Keratinocyte (primary cell): ENCODE data around the gene DIP2C. TPM values are rescaled to one million over a fixed set of nuclear protein-coding genes. Genes with fewer than 3 reads are reported as not detected.

Experiments
- DNase-seq: peaks from one replicate; pipeline ENCODE4 v3.0.0-alpha.2; 2011; ENCODE audit warnings: low read depth, missing footprints, low spot score
- FAIRE-seq: peaks from 2 replicates; lab custom pipeline; 2011; peaks lifted over from hg19 to GRCh38; lab: Jason Lieb, UNC
- H2AFZ ChIP-seq: 2 replicates; pipeline ENCODE4 v1.6.0; 2012; ENCODE audit warnings: low read length, control low read depth, inconsistent platforms; ENCODE audit not compliant: control insufficient read depth
- H3K27ac ChIP-seq: 2 replicates; pipeline ENCODE4 v1.5.1; 2011; ENCODE audit warnings: low read length; ENCODE audit not compliant: control insufficient read depth, insufficient read depth
- H3K27me3 ChIP-seq: 3 replicates; pipeline ENCODE4 v1.6.0; 2011; ENCODE audit warnings: low read length; ENCODE audit not compliant: control insufficient read depth, insufficient read depth; ENCODE audit errors: extremely low read depth
- H3K36me3 ChIP-seq, 2 experiments: 2 replicates in 1 of 2; 3 replicates in 1 of 2; pipeline ENCODE4 v1.5.1; 2011; ENCODE audit warnings: low read length in 2 of 2, mild to moderate bottlenecking in 1 of 2; ENCODE audit not compliant: control insufficient read depth in 2 of 2, insufficient read depth in 2 of 2; ENCODE audit errors: extremely low read depth in 1 of 2
- H3K4me1 ChIP-seq: 3 replicates; pipeline ENCODE4 v1.5.1; 2011; ENCODE audit warnings: low read length; ENCODE audit not compliant: control insufficient read depth, insufficient read depth; ENCODE audit errors: extremely low read depth
- H3K4me2 ChIP-seq: 3 replicates; pipeline ENCODE4 v1.6.0; 2011; ENCODE audit warnings: low read depth, low read length; ENCODE audit not compliant: control insufficient read depth, insufficient read depth; ENCODE audit errors: extremely low read depth
- H3K4me3 ChIP-seq, 3 experiments: fragments of 200-600 bp in 1 of 3; sonication (generic) in 1 of 3; 2 replicates in 2 of 3; 3 replicates in 1 of 3; pipeline ENCODE4 v1.5.1; 2011 to 2016; ENCODE audit warnings: low read length in 3 of 3, mild to moderate bottlenecking in 3 of 3, control low read depth in 2 of 3, inconsistent platforms in 1 of 3, low read depth in 1 of 3, mixed read lengths in 1 of 3, mixed run types in 1 of 3, moderate library complexity in 1 of 3; ENCODE audit not compliant: control insufficient read depth in 2 of 3, insufficient read depth in 2 of 3; ENCODE audit errors: extremely low read depth in 1 of 3
- H3K79me2 ChIP-seq: 2 replicates; pipeline ENCODE4 v1.6.0; 2012; ENCODE audit warnings: low read length; ENCODE audit not compliant: control insufficient read depth, insufficient read depth
- H3K9ac ChIP-seq: 3 replicates; pipeline ENCODE4 v1.6.0; 2011; ENCODE audit warnings: low read length; ENCODE audit not compliant: control insufficient read depth, insufficient read depth; ENCODE audit errors: extremely low read depth
- H3K9me1 ChIP-seq: 3 replicates; pipeline ENCODE4 v1.6.0; 2011; ENCODE audit warnings: low read length; ENCODE audit not compliant: control insufficient read depth, insufficient read depth; ENCODE audit errors: extremely low read depth
- H3K9me3 ChIP-seq: 2 replicates; pipeline ENCODE4 v1.5.1; 2012; ENCODE audit warnings: low read depth, low read length; ENCODE audit not compliant: control insufficient read depth
- H4K20me1 ChIP-seq: 3 replicates; pipeline ENCODE4 v1.6.0; 2011; ENCODE audit warnings: low read length; ENCODE audit not compliant: control insufficient read depth, insufficient read depth; ENCODE audit errors: extremely low read depth
- CTCF ChIP-seq, 3 experiments: IDR thresholded peaks in 1 of 3; conservative IDR thresholded peaks in 1 of 3; optimal IDR thresholded peaks in 1 of 3; 2 replicates in 2 of 3; 3 replicates in 1 of 3; pipeline versions ENCODE3 to v1.5.1; 2011; ENCODE audit warnings: low read length in 3 of 3, mild to moderate bottlenecking in 3 of 3, moderate library complexity in 2 of 3, control low read depth in 1 of 3, inconsistent platforms in 1 of 3; ENCODE audit not compliant: insufficient read depth in 2 of 3; ENCODE audit errors: extremely low read depth in 1 of 3
- EZH2 ChIP-seq: IDR thresholded peaks from one replicate; pipeline ENCODE4 v1.6.1; 2012; ENCODE audit warnings: inconsistent platforms, mild to moderate bottlenecking, low read length, moderate library complexity
- dilution Hi-C: fragments of 300-500 bp; cut with MboI; formaldehyde crosslinking; loops from one replicate; pipeline ENCODE4 v1.7.0; 2020; ENCODE audit warnings: low sequenced_read_pairs; ENCODE audit not compliant: extremely low pct_ligation_motif_present
- polyA plus RNA-seq, 5 experiments: library from polyadenylated mRNA; depleted of rRNA in 3 of 5; stranded (reverse) in 3 of 5; stranded (forward) in 1 of 5; unstranded in 1 of 5; fragments of >200 nt; gene quantifications; 1 replicate in 1 of 5; 2 replicates in 3 of 5; 3 replicates in 1 of 5; pipeline versions ENCODE4 v1.2.1 to v1.2.3, GENCODE V29; 2011 to 2012; ENCODE audit warnings: missing spikeins in 2 of 5, low read depth in 1 of 5, low replicate concordance in 1 of 5

Gene DIP2C
- polyA plus RNA-seq, 1 donor (not counting 4 experiments of a cell fraction or from before 2014, with no cell fraction given) = 1.3 TPM

GRCh38 chr10:652233-652632 lies 37.2 kb downstream of the DIP2C start:
- no peak overlapping the region for H2AFZ ChIP-seq
- no peaks in the 10 kb centered on the region for H4K20me1 ChIP-seq
- no peak for TF ChIP-seq CTCF (optimal IDR thresholded peaks at IDR 0.05 in 1 of 3, IDR thresholded peaks at IDR 0.05 in 1 of 3, conservative IDR thresholded peaks at IDR 0.05 in 1 of 3; ENCODE audit: extremely low read depth in 1 of 3, insufficient read depth in 2 of 3, low read length in 3 of 3)
- no peak for TF ChIP-seq EZH2
- dilution Hi-C loops = no loop called here
- FAIRE-seq (no peak), DNase-seq (no peak)
- no peak overlapping the region for H3K4me3 ChIP-seq
- H3K27ac ChIP-seq = no peak overlapping the region
- H3K4me2 ChIP-seq = no peak overlapping the region
- no peak overlapping the region for H3K9ac ChIP-seq
- no peaks in the 10 kb centered on the region for H3K27me3 ChIP-seq
- H3K9me3 ChIP-seq = peaks cover 5% of the 10 kb centered on the region
- H3K9me1 ChIP-seq = no peaks in the 10 kb centered on the region
- H3K36me3 ChIP-seq = no peaks in the 10 kb centered on the region
- H3K4me1 ChIP-seq = no peaks in the 10 kb centered on the region
- no peaks in the 10 kb centered on the region for H3K79me2 ChIP-seq

GRCh38 chr10:651692-652091 lies 37.8 kb downstream of the DIP2C start:
- TF ChIP-seq EZH2 (no peak), CTCF (optimal IDR thresholded peaks at IDR 0.05 in 1 of 3, IDR thresholded peaks at IDR 0.05 in 1 of 3, conservative IDR thresholded peaks at IDR 0.05 in 1 of 3; ENCODE audit: extremely low read depth in 1 of 3, insufficient read depth in 2 of 3, low read length in 3 of 3) (no peak)
- Histone ChIP-seq H4K20me1 (no peaks in the 10 kb centered on the region), H3K27ac (no peak overlapping the region), H3K4me1 (no peaks in the 10 kb centered on the region), H3K9ac (no peak overlapping the region), H3K4me2 (no peak overlapping the region), H3K9me1 (no peaks in the 10 kb centered on the region), H3K4me3 (no peak overlapping the region), H3K79me2 (no peaks in the 10 kb centered on the region), H3K36me3 (no peaks in the 10 kb centered on the region), H3K9me3 (peaks cover 5% of the 10 kb centered on the region), H3K27me3 (no peaks in the 10 kb centered on the region), H2AFZ (no peak overlapping the region)
- no peak for DNase-seq
- FAIRE-seq = no peak
- dilution Hi-C loops = no loop called here
